ENCODE measurements around the gene SH2D6.

The SH2D6 gene

GRCh38 chr2:85475799-85476490, 57.4 kb downstream of the SH2D6 start (continued):
- TF ChIP-seq PRDM1 (tag by site-specific recombination; IDR thresholded peaks at IDR 0.05) (no peak), ZNF302 (tag by site-specific recombination; IDR thresholded peaks at IDR 0.05; ENCODE audit: low read depth) (no peak)

GRCh38 chr2:85476624-85477023, 58.1 kb downstream of the SH2D6 start:
- TF ChIP-seq ZNF266 (tag by site-specific recombination; IDR thresholded peaks at IDR 0.05; ENCODE audit: low read depth) = no peak
- TF ChIP-seq ZNF121 (tag by site-specific recombination; IDR thresholded peaks at IDR 0.05) = 0 out of 2 replicates have a peak, but pooled peaks have one; percentile 24
- no peaks in the 10 kb centered on the region for H3K4me1 ChIP-seq (ENCODE audit: control insufficient read depth, insufficient read depth, low read length)
- POLR2A ChIA-PET = interaction anchor here (2.2 kb wide), 1 partner anchor 62 kb away, joined by 6 read pairs; the partner anchor contains the start of gene MAT2A
- CTCF ChIA-PET = interaction anchor here (0.7 kb wide), 1 partner anchor 75 kb away, joined by 4 read pairs; no protein-coding TSS in a partner anchor
- H3K36me3 ChIP-seq (ENCODE audit: control insufficient read depth in 2 of 2, insufficient read depth in 1 of 2, low read length in 2 of 2) = no peaks in the 10 kb centered on the region
- H3K9me3 ChIP-seq (ENCODE audit: control insufficient read depth, insufficient read depth, low read depth, low read length) = no peaks in the 10 kb centered on the region
- no peak overlapping the region for H3K27ac ChIP-seq (ENCODE audit: extremely low read depth, low read depth, low read length)
- H3K4me3 ChIP-seq (ENCODE audit: low read depth, low read length) = no peak overlapping the region

GRCh38 chr2:85477884-85478283, 59.4 kb downstream of the SH2D6 start:
- H3K27ac ChIP-seq (ENCODE audit: extremely low read depth, low read depth, low read length) = no peak overlapping the region
- TF ChIP-seq ZBTB17 (tag by site-specific recombination; IDR thresholded peaks at IDR 0.05) = no peak
- no peak for TF ChIP-seq ZNF791 (tag by site-specific recombination; IDR thresholded peaks at IDR 0.05)
- no peak for TF ChIP-seq KLF16 (tag by site-specific recombination; IDR thresholded peaks at IDR 0.05)
- TF ChIP-seq ZNF157 (tag by site-specific recombination; IDR thresholded peaks at IDR 0.05) = no peak
- no peak for TF ChIP-seq ZNF175 (tag by site-specific recombination; IDR thresholded peaks at IDR 0.05)
- TF ChIP-seq ZNF571 (tag by site-specific recombination; IDR thresholded peaks at IDR 0.05) = no peak
- TF ChIP-seq ZNF174 (tag by site-specific recombination; IDR thresholded peaks at IDR 0.05) = no peak
- no peak for TF ChIP-seq ZBTB6 (tag by site-specific recombination; IDR thresholded peaks at IDR 0.05)
- TF ChIP-seq ZNF274 (IDR thresholded peaks at IDR 0.05; ENCODE audit: low read length) = no peak
- TF ChIP-seq ZNF274 (tag by site-specific recombination; IDR thresholded peaks at IDR 0.05; ENCODE audit: borderline replicate concordance) = no peak
- no peak for TF ChIP-seq ZNF202 (tag by site-specific recombination; IDR thresholded peaks at IDR 0.05; ENCODE audit: borderline replicate concordance)
- TF ChIP-seq ZNF155 (tag by site-specific recombination; IDR thresholded peaks at IDR 0.05) = no peak
- TF ChIP-seq ZNF132 (tag by site-specific recombination; IDR thresholded peaks at IDR 0.05; ENCODE audit: borderline replicate concordance) = no peak

GRCh38 chr2:85481818-85482777, 63.6 kb downstream of the SH2D6 start:
- Histone ChIP-seq H3K9me3 (ENCODE audit: control insufficient read depth, insufficient read depth, low read depth, low read length) (no peaks in the 10 kb centered on the region), H3K27ac (ENCODE audit: extremely low read depth, low read depth, low read length) (no peak overlapping the region), H3K4me1 (ENCODE audit: control insufficient read depth, insufficient read depth, low read length) (no peaks in the 10 kb centered on the region), H3K4me3 (ENCODE audit: low read depth, low read length) (no peak overlapping the region), H3K36me3 (ENCODE audit: control insufficient read depth in 2 of 2, insufficient read depth in 1 of 2, low read length in 2 of 2) (no peaks in the 10 kb centered on the region)
- ChIA-PET POLR2A (interaction anchor here (0.6 kb wide), 1 partner anchor 119 kb away, joined by 3 read pairs; no protein-coding TSS in a partner anchor), CTCF (no interaction called here)
- TF ChIP-seq SCRT1 (tag by site-specific recombination; IDR thresholded peaks at IDR 0.05; ENCODE audit: borderline replicate concordance) (no peak), ZNF518A (tag by site-specific recombination; conservative IDR thresholded peaks at IDR 0.05; ENCODE audit: low read depth) (no peak), ZNF843 (tag by site-specific recombination; IDR thresholded peaks at IDR 0.05) (no peak), ZIC2 (tag by site-specific recombination; IDR thresholded peaks at IDR 0.05) (no peak), ZNF23 (tag by site-specific recombination; IDR thresholded peaks at IDR 0.05; ENCODE audit: borderline replicate concordance) (no peak), ZNF155 (tag by site-specific recombination; IDR thresholded peaks at IDR 0.05) (no peak), ZNF341 (tag by site-specific recombination; IDR thresholded peaks at IDR 0.05; ENCODE audit: low read depth) (no peak)

More at GRCh38 chr2:85477884-85478283, 59.4 kb downstream of the SH2D6 start:
- Histone ChIP-seq H3K4me3 (ENCODE audit: low read depth, low read length) (no peak overlapping the region), H3K9me3 (ENCODE audit: control insufficient read depth, insufficient read depth, low read depth, low read length) (no peaks in the 10 kb centered on the region), H3K36me3 (ENCODE audit: control insufficient read depth in 2 of 2, insufficient read depth in 1 of 2, low read length in 2 of 2) (no peaks in the 10 kb centered on the region), H3K4me1 (ENCODE audit: control insufficient read depth, insufficient read depth, low read length) (no peaks in the 10 kb centered on the region)
- POLR2A ChIA-PET = no interaction called here
- CTCF ChIA-PET = no interaction called here

All from HEK293 (cell line).